Neural cell (in vitro differentiated cells): Measurements from ENCODE around the gene CDH4. TPM values are rescaled to one million over a fixed set of nuclear protein-coding genes. Genes with fewer than 3 reads are reported as not detected.

ENCODE experiments used
- H2AFZ ChIP-seq: fragments of 200-600, 300-800 bp; sonication (generic), shearing (Covaris generic); 2 replicates; pipeline ENCODE4 v1.6.0; 2014; ENCODE audit warnings: low read depth, mild to moderate bottlenecking, antibody characterized with exemption, low read length, moderate library complexity
- H3F3A ChIP-seq: fragments of 200-600 bp; shearing (Covaris generic); 2 replicates; pipeline ENCODE4 v1.6.1; 2016; ENCODE audit warnings: mild to moderate bottlenecking, moderate library complexity, mixed read lengths, antibody characterized with exemption, low read length; ENCODE audit not compliant: insufficient read depth, poor library complexity, severe bottlenecking
- H3K27ac ChIP-seq: fragments of 200-600, 300-800 bp; sonication (generic), shearing (Covaris generic); 2 replicates; pipeline ENCODE4 v1.5.1; 2014; ENCODE audit warnings: mild to moderate bottlenecking, low read length, moderate library complexity
- H3K27me3 ChIP-seq: fragments of 300-800, 200-600 bp; sonication (generic), shearing (Covaris generic); 2 replicates; pipeline ENCODE4 v1.6.0; 2014; ENCODE audit warnings: mild to moderate bottlenecking, low read depth, low read length, moderate library complexity; ENCODE audit not compliant: insufficient read depth
- H3K36me3 ChIP-seq: fragments of 300-800, 200-600 bp; sonication (generic), shearing (Covaris generic); 2 replicates; pipeline ENCODE4 v1.5.1; 2014; ENCODE audit warnings: mild to moderate bottlenecking, antibody characterized with exemption, low read length, moderate library complexity; ENCODE audit not compliant: insufficient read depth
- H3K4me2 ChIP-seq: fragments of 300-800, 200-600 bp; sonication (generic), shearing (Covaris generic); 2 replicates; pipeline ENCODE4 v1.6.0; 2014; ENCODE audit warnings: mild to moderate bottlenecking, low read length
- H3K4me3 ChIP-seq: fragments of 300-800, 200-600 bp; sonication (generic), shearing (Covaris generic); 2 replicates; pipeline ENCODE4 v1.5.1; 2014; ENCODE audit warnings: mild to moderate bottlenecking, low read length, moderate library complexity
- H3K79me2 ChIP-seq: fragments of 200-600 bp; shearing (Covaris generic); replicated peaks from 2 replicates; pipeline ENCODE4 v1.6.0; 2014; ENCODE audit warnings: mild to moderate bottlenecking, low read length, moderate library complexity; ENCODE audit not compliant: insufficient read depth
- H3K9ac ChIP-seq: fragments of 300-800, 200-600 bp; sonication (generic), shearing (Covaris generic); 2 replicates; pipeline ENCODE4 v1.6.1; 2016; ENCODE audit warnings: mild to moderate bottlenecking, low read length, mixed read lengths
- H3K9me2 ChIP-seq: fragments of 200-600 bp; shearing (Covaris generic); 2 replicates; pipeline ENCODE4 v1.6.1; 2016; ENCODE audit warnings: mild to moderate bottlenecking, low read length, mixed read lengths; ENCODE audit not compliant: insufficient read depth
- H3K9me3 ChIP-seq: fragments of 200-600, 300-800 bp; sonication (generic), shearing (Covaris generic); 2 replicates; pipeline ENCODE4 v1.6.1; 2016; ENCODE audit warnings: mild to moderate bottlenecking, mixed run types, low read length, moderate library complexity, mixed read lengths
- H4K20me1 ChIP-seq: fragments of 200-600 bp; shearing (Covaris generic); 2 replicates; pipeline ENCODE4 v1.6.1; 2016; ENCODE audit warnings: mild to moderate bottlenecking, mixed run types; ENCODE audit not compliant: insufficient read depth
- EP300 ChIP-seq: fragments of 450-650 bp; conservative IDR thresholded peaks from 2 replicates; pipeline ENCODE4 v1.6.1; 2014; ENCODE audit warnings: antibody characterized with exemption, mild to moderate bottlenecking, moderate library complexity; ENCODE audit not compliant: poor library complexity, severe bottlenecking
- EZH2 ChIP-seq: fragments of 200-600, 300-800 bp; shearing (Covaris generic), sonication (generic); IDR thresholded peaks from 2 replicates; pipeline ENCODE4 v1.6.1; 2014; ENCODE audit warnings: antibody characterized with exemption, low read length, borderline replicate concordance, mild to moderate bottlenecking; ENCODE audit not compliant: insufficient read depth, poor library complexity, severe bottlenecking
- MXI1 ChIP-seq: fragments of 450-650 bp; conservative IDR thresholded peaks from 2 replicates; pipeline ENCODE4 v1.6.1; 2014; ENCODE audit warnings: antibody characterized with exemption, mild to moderate bottlenecking; ENCODE audit not compliant: poor library complexity, severe bottlenecking
- POLR2AphosphoS5 ChIP-seq: IDR thresholded peaks from 2 replicates; pipeline ENCODE4 v1.6.1; 2012
- RAD21 ChIP-seq: fragments of 450-650 bp; conservative IDR thresholded peaks from 2 replicates; pipeline ENCODE4 v1.6.1; 2014; ENCODE audit warnings: antibody characterized with exemption, mild to moderate bottlenecking, moderate library complexity
- SMC3 ChIP-seq: fragments of 450-650 bp; conservative IDR thresholded peaks from 2 replicates; pipeline ENCODE4 v1.6.1; 2014; ENCODE audit warnings: antibody characterized with exemption, mild to moderate bottlenecking, moderate library complexity; ENCODE audit not compliant: poor library complexity
- TAF1 ChIP-seq: IDR thresholded peaks from 2 replicates; pipeline ENCODE4 v1.6.1; 2012; ENCODE audit warnings: low read depth
- polyA plus RNA-seq: library from polyadenylated mRNA; depleted of rRNA; stranded (reverse); fragments of >200 nt; gene quantifications from 2 replicates; pipeline ENCODE4 v1.2.3, GENCODE V29; 2014
- TF ChIP-seq, protein P1 (sequence below): fragments of 450-650 bp; IDR thresholded peaks from 2 replicates; pipeline ENCODE4 v1.5.1; 2014; ENCODE audit warnings: antibody characterized with exemption, mild to moderate bottlenecking, moderate library complexity; ENCODE audit not compliant: poor library complexity, severe bottlenecking
- TF ChIP-seq, protein P2 (sequence below): IDR thresholded peaks from 2 replicates; pipeline ENCODE4 v1.6.1; 2012; ENCODE audit warnings: borderline replicate concordance

CDH4 gene
- polyA plus RNA-seq, 1 donor from 2014 or later: 24.6 TPM

DNA sequence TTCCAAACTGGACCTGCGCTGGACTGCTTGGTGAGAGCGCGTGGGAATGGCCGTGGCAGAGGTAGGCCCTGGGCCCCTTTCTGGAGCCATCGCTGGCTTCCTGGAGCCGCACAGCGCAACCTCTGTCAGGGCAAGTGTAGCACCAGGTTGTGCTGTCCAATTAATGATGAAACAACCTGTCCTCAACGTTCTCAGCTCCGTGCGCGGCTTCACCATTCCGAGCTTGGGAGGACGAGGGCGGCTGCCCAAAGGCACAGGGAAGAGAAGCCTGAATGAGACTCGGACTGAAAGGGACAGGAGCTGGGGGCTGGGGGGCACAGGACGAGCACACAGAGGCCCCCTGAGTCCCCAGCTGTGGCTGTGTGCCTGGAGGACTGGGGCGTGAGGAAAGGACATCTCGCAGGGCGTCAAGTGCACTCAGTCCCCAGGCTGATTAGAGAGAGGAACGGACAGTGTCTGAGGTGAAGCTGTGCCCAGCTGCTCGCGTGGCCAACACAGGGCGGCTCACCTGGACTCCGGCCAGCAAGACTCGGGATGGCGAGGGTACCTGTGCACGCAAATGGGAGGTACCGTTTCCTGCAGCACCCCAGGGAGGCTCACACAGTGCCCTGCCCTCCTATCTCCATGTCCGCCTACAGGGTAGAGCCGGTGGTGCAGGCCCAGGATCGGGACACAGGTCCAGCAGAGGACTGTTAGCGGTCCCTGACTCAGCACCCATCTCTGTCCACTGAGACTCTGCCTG, 410.3 kb downstream of the CDH4 start:
- Histone ChIP-seq H3K36me3 (no peaks in the 10 kb centered on the region), H3K4me2 (no peak overlapping the region), H3K9ac (no peak overlapping the region), H3K4me3 (no peak overlapping the region), H3F3A (no peaks in the 10 kb centered on the region), H3K9me2 (no peaks in the 10 kb centered on the region), H3K27ac (no peak overlapping the region), H3K27me3 (no peaks in the 10 kb centered on the region), H4K20me1 (no peaks in the 10 kb centered on the region), H3K79me2 (no peaks in the 10 kb centered on the region), H2AFZ (no peak overlapping the region), H3K9me3 (no peaks in the 10 kb centered on the region)
- TF ChIP-seq EZH2 (no peak), MXI1 (no peak), POLR2AphosphoS5 (no peak), RAD21 (no peak), SMC3 (no peak), TAF1 (no peak), EP300 (no peak)
- TF ChIP-seq, protein P1, sequence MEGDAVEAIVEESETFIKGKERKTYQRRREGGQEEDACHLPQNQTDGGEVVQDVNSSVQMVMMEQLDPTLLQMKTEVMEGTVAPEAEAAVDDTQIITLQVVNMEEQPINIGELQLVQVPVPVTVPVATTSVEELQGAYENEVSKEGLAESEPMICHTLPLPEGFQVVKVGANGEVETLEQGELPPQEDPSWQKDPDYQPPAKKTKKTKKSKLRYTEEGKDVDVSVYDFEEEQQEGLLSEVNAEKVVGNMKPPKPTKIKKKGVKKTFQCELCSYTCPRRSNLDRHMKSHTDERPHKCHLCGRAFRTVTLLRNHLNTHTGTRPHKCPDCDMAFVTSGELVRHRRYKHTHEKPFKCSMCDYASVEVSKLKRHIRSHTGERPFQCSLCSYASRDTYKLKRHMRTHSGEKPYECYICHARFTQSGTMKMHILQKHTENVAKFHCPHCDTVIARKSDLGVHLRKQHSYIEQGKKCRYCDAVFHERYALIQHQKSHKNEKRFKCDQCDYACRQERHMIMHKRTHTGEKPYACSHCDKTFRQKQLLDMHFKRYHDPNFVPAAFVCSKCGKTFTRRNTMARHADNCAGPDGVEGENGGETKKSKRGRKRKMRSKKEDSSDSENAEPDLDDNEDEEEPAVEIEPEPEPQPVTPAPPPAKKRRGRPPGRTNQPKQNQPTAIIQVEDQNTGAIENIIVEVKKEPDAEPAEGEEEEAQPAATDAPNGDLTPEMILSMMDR: no peak
- TF ChIP-seq, protein P2, sequence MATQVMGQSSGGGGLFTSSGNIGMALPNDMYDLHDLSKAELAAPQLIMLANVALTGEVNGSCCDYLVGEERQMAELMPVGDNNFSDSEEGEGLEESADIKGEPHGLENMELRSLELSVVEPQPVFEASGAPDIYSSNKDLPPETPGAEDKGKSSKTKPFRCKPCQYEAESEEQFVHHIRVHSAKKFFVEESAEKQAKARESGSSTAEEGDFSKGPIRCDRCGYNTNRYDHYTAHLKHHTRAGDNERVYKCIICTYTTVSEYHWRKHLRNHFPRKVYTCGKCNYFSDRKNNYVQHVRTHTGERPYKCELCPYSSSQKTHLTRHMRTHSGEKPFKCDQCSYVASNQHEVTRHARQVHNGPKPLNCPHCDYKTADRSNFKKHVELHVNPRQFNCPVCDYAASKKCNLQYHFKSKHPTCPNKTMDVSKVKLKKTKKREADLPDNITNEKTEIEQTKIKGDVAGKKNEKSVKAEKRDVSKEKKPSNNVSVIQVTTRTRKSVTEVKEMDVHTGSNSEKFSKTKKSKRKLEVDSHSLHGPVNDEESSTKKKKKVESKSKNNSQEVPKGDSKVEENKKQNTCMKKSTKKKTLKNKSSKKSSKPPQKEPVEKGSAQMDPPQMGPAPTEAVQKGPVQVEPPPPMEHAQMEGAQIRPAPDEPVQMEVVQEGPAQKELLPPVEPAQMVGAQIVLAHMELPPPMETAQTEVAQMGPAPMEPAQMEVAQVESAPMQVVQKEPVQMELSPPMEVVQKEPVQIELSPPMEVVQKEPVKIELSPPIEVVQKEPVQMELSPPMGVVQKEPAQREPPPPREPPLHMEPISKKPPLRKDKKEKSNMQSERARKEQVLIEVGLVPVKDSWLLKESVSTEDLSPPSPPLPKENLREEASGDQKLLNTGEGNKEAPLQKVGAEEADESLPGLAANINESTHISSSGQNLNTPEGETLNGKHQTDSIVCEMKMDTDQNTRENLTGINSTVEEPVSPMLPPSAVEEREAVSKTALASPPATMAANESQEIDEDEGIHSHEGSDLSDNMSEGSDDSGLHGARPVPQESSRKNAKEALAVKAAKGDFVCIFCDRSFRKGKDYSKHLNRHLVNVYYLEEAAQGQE: no peak

- Histone ChIP-seq H4K20me1 (no peaks in the 10 kb centered on the region), H3K4me2 (no peak overlapping the region), H3K27me3 (no peaks in the 10 kb centered on the region), H3K4me3 (no peak overlapping the region), H3K79me2 (no peaks in the 10 kb centered on the region), H3K27ac (no peak overlapping the region), H3K9me2 (no peaks in the 10 kb centered on the region), H2AFZ (no peak overlapping the region), H3K9me3 (no peaks in the 10 kb centered on the region), H3K9ac (no peak overlapping the region), H3F3A (no peaks in the 10 kb centered on the region), H3K36me3 (no peaks in the 10 kb centered on the region)
- TF ChIP-seq EP300 (no peak), SMC3 (no peak), POLR2AphosphoS5 (no peak), MXI1 (no peak), RAD21 (no peak), TAF1 (no peak), EZH2 (no peak)
- TF ChIP-seq, protein P1: no peak
- TF ChIP-seq, protein P2: no peak
Measured at GRCh38 chr20:61662968-61663331, 410.9 kb downstream of the CDH4 start.
